HCT116 (cell line): Measurements from ENCODE around the gene USP54. TPM values are rescaled to one million over a fixed set of nuclear protein-coding genes. Genes with fewer than 3 reads are reported as not detected.

Source experiments
- ATAC-seq: fragments of 200-7000 bp; cut with Tn5 transposase; 2 replicates; pipeline ENCODE4 v1.9.1; 2020; ENCODE audit warnings: mild to moderate bottlenecking, moderate library complexity
- BruUV-seq: library from RNA; stranded (reverse); fragments of 400-500 nt; replicated peaks from 2 replicates; lab custom pipeline; 2021; lab: Mats Ljungman, UMichigan
- CTCF ChIA-PET: fragments of 300-600 bp; sonication (Branson Sonifier 250); formaldehyde crosslinking; loops from one replicate; lab custom pipeline; 2021; ENCODE audit warnings: antibody characterized with exemption; lab: Charles Lee
- POLR2A ChIA-PET: fragments of 300-600, 350-600 bp; sonication (Branson Sonifier 250); formaldehyde crosslinking; loops from one replicate; lab custom pipeline; 2021; ENCODE audit warnings: antibody characterized with exemption; lab: Charles Lee
- RAD21 ChIA-PET, 2 experiments: fragments of 300-600 bp; sonication (Branson Sonifier 250); formaldehyde crosslinking; loops; one replicate each; lab custom pipeline; 2023; ENCODE audit warnings: low total read pairs in 2 of 2; ENCODE audit not compliant: uncharacterized antibody in 2 of 2, unreplicated experiment in 2 of 2, low non-redundant PET in 1 of 2; lab: Charles Lee
- DNase-seq: peaks from one replicate; pipeline ENCODE4 v3.0.0-alpha.2; 2010; ENCODE audit warnings: low read depth, low spot score
- H2AFZ ChIP-seq: fragments of 200-600 bp; shearing (Covaris generic), sonication (generic); 2 replicates; pipeline ENCODE4 v1.6.1; 2017; ENCODE audit warnings: low read depth, mixed run types, mixed read lengths, antibody characterized with exemption, low read length; ENCODE audit not compliant: poor library complexity, severe bottlenecking
- H3K27ac ChIP-seq: 2 replicates; pipeline ENCODE4 v1.5.1; 2012; ENCODE audit warnings: low read depth, low read length
- H3K27me3 ChIP-seq: fragments of 200-600 bp; sonication (generic); 2 replicates; pipeline ENCODE4 v1.6.1; 2016; ENCODE audit warnings: mixed run types, low read length, mixed read lengths; ENCODE audit not compliant: insufficient read depth
- H3K36me3 ChIP-seq, 2 experiments: fragments of 200-500 bp in 1 of 2; fragments of 200-600 bp in 1 of 2; sonication (Bioruptor generic) in 1 of 2; sonication (generic) in 1 of 2; 2 replicates each; pipeline versions ENCODE4 v1.5.1 to v1.6.1; 2014 to 2016; ENCODE audit warnings: low read length in 2 of 2, inconsistent platforms in 1 of 2, mixed read lengths in 1 of 2, mixed run types in 1 of 2; ENCODE audit not compliant: insufficient read depth in 2 of 2, control insufficient read depth in 1 of 2
- H3K4me1 ChIP-seq, 2 experiments: fragments of 200-600 bp in 1 of 2; sonication (generic) in 1 of 2; 2 replicates each; pipeline versions ENCODE4 v1.5.1 to v1.6.1; 2012 to 2017; ENCODE audit warnings: low read length in 2 of 2, inconsistent platforms in 1 of 2, mild to moderate bottlenecking in 1 of 2, mixed read lengths in 1 of 2, mixed run types in 1 of 2, moderate library complexity in 1 of 2; ENCODE audit not compliant: insufficient read depth in 2 of 2, control insufficient read depth in 1 of 2
- H3K4me2 ChIP-seq: fragments of 200-600 bp; sonication (generic); 2 replicates; pipeline ENCODE4 v1.6.1; 2017; ENCODE audit warnings: mixed run types, low read length, mixed read lengths
- H3K4me3 ChIP-seq, 2 experiments: fragments of 200-600 bp in 1 of 2; sonication (generic) in 1 of 2; replicated peaks in 1 of 2; 2 replicates each; pipeline ENCODE4 v1.5.1; 2011 to 2016; ENCODE audit warnings: low read length in 2 of 2, control low read depth in 1 of 2, low read depth in 1 of 2, mild to moderate bottlenecking in 1 of 2, mixed read lengths in 1 of 2, mixed run types in 1 of 2
- H3K79me2 ChIP-seq: fragments of 200-600 bp; sonication (generic); 2 replicates; pipeline ENCODE4 v1.6.1; 2017; ENCODE audit warnings: mild to moderate bottlenecking, mixed run types, low read length, moderate library complexity, mixed read lengths; ENCODE audit not compliant: insufficient read depth
- H3K9ac ChIP-seq: fragments of 200-600 bp; sonication (generic); 2 replicates; pipeline ENCODE4 v1.6.1; 2016; ENCODE audit warnings: low read length, mixed read lengths
- H3K9me2 ChIP-seq: fragments of 200-600 bp; sonication (generic), shearing (Covaris generic); 2 replicates; pipeline ENCODE4 v1.6.1; 2017; ENCODE audit warnings: mixed run types, mild to moderate bottlenecking, moderate library complexity; ENCODE audit not compliant: insufficient read depth
- H3K9me3 ChIP-seq, 2 experiments: fragments of 200-500 bp in 1 of 2; fragments of 200-600 bp in 1 of 2; sonication (Bioruptor generic) in 1 of 2; sonication (generic) in 1 of 2; 2 replicates each; pipeline ENCODE4 v1.6.1; 2014 to 2017; ENCODE audit warnings: low read length in 2 of 2, mixed read lengths in 2 of 2, inconsistent platforms in 1 of 2, low read depth in 1 of 2, mild to moderate bottlenecking in 1 of 2, mixed run types in 1 of 2, moderate library complexity in 1 of 2; ENCODE audit not compliant: control insufficient read depth in 1 of 2, insufficient read depth in 1 of 2
- H4K20me1 ChIP-seq: fragments of 200-600 bp; sonication (generic), shearing (Covaris generic); 2 replicates; pipeline ENCODE4 v1.6.1; 2017; ENCODE audit warnings: mixed run types, mild to moderate bottlenecking, moderate library complexity; ENCODE audit not compliant: insufficient read depth
- ELF1 ChIP-seq: IDR thresholded peaks from 2 replicates; pipeline ENCODE4 v1.6.1; 2012; ENCODE audit warnings: low read depth, borderline replicate concordance
- intact Hi-C: fragments of 100-400 bp; cut with micrococcal nuclease; formaldehyde crosslinking; loops from 2 replicates; pipeline ENCODE4 v1.10.0; 2022
- total RNA-seq: library from RNA; stranded (reverse); gene quantifications from one replicate; pipeline ENCODE4 v1.2.1, GENCODE V29; 2021; ENCODE audit not compliant: unreplicated experiment

USP54 gene
- total RNA-seq, 1 experiment from 2014 or later = 28.0 TPM

GRCh38 chr10:73448384-73448783, 142.8 kb downstream of the USP54 start:
- H3K4me3 ChIP-seq = no peak overlapping the region
- DNase-seq (no peak), ATAC-seq (no peak)
- intact Hi-C loops = no loop called here
- CTCF ChIA-PET = no interaction called here
- no peaks in the 10 kb centered on the region for H3K27me3 ChIP-seq
- H4K20me1 ChIP-seq = no peaks in the 10 kb centered on the region
- peaks cover 0 to 6% of the 10 kb centered on the region in 2 experiments; a peak in 1 of 4 replicates for H3K36me3 ChIP-seq
- TF ChIP-seq ELF1 = no peak
- POLR2A ChIA-PET = no interaction called here
- H3K9me3 ChIP-seq = no peaks in the 10 kb centered on the region
- RAD21 ChIA-PET = no interaction called here
- no peaks in the 10 kb centered on the region for H3K79me2 ChIP-seq
- H3K27ac ChIP-seq = no peak overlapping the region
- no peak overlapping the region for H3K4me2 ChIP-seq
- no TSS peak for BruUV-seq
- no peaks in the 10 kb centered on the region for H3K4me1 ChIP-seq
- no peaks in the 10 kb centered on the region for H3K9me2 ChIP-seq
- no peak overlapping the region for H3K9ac ChIP-seq
- H2AFZ ChIP-seq = no peak overlapping the region

Other genes with a start within 250 kb of the USP54 start
- gene CFAP70, start 232.5 kb downstream of the USP54 start, total RNA-seq = 2.9 TPM
- gene ANXA7, start 177.3 kb downstream of the USP54 start, total RNA-seq = 105 TPM
- gene MSS51, start 157.8 kb downstream of the USP54 start, total RNA-seq = 1.7 TPM
- 32.0 TPM for gene PPP3CB, start 95.3 kb downstream of the USP54 start, total RNA-seq
- gene MYOZ1, start 50.1 kb upstream of the USP54 start, total RNA-seq = not detected
- gene SYNPO2L, start 64.7 kb upstream of the USP54 start, total RNA-seq = 0.10 TPM
- gene AGAP5, start 106.8 kb upstream of the USP54 start, total RNA-seq = 7.5 TPM
- gene SEC24C, start 153.0 kb upstream of the USP54 start, total RNA-seq = 60.9 TPM
- gene CHCHD1, start 190.7 kb upstream of the USP54 start, total RNA-seq = 36.6 TPM
- 49.9 TPM for gene ZSWIM8, start 194.3 kb upstream of the USP54 start, total RNA-seq
- gene NDST2, start 220.3 kb upstream of the USP54 start, total RNA-seq = 21.8 TPM